NCI-H774 (cell line): ENCODE measurements around the gene STARD10.
"Not testable (repeated sequence)": the region's sequence is repeated elsewhere in the genome, so short reads cannot be mapped to it uniquely, and the experiment has no call there.

Experiments
- DNase-seq: peaks from one replicate; lab custom pipeline; 2025; lab: John Stamatoyannopoulos, UW

STARD10 gene, protein sequence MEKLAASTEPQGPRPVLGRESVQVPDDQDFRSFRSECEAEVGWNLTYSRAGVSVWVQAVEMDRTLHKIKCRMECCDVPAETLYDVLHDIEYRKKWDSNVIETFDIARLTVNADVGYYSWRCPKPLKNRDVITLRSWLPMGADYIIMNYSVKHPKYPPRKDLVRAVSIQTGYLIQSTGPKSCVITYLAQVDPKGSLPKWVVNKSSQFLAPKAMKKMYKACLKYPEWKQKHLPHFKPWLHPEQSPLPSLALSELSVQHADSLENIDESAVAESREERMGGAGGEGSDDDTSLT

DNA sequence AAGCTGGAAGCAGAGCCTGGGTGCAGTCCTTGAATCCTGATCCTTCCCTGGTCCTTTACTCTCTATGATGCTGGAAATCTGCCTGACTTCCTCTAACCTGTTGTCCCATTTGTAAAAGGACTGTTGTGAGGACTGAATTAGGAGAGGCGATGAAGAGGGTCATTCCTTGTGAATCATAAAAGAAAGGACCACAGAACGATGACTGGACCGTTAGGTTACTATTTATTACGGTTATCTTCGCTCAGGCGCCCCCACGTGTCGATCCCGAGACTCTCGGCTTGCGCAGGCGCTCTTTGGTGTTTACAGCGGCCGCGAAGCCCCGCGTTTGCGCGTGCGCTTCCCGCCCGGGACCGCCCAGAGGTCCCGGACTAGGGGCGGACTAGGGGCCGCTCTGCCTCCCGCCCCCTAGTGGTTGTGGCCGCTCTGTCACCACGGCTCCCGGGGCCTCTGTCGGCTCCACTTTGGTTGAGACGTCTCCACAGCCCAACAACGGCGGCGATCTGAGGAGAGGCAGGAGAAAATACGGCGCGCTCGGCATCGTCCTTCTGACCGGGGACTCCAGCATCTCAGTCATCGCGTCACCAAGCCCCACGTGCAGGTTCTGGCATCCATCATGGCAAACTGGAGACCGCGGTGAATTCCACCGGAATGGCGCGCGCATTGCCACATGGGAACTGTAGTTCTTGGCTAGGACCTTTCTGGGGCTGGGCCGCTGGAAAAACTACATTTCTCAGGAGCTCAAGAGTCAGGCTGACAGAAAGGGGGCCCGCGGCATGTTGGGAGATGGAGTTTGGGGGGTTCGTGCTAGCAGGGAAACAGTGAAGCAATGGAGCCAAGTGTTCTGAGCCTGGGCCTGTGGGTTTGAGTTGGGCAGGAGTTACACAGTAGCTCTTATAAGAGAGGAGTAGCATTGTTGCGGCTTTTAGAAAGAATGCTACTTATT is at the start of gene STARD10:
Gene STARD10 (minus strand): TSS at position 623 of the 943 bp plus-strand sequence. CDS start 12,866 bp downstream, outside the sequence.
- peak; percentile 94 for DNase-seq

DNA sequence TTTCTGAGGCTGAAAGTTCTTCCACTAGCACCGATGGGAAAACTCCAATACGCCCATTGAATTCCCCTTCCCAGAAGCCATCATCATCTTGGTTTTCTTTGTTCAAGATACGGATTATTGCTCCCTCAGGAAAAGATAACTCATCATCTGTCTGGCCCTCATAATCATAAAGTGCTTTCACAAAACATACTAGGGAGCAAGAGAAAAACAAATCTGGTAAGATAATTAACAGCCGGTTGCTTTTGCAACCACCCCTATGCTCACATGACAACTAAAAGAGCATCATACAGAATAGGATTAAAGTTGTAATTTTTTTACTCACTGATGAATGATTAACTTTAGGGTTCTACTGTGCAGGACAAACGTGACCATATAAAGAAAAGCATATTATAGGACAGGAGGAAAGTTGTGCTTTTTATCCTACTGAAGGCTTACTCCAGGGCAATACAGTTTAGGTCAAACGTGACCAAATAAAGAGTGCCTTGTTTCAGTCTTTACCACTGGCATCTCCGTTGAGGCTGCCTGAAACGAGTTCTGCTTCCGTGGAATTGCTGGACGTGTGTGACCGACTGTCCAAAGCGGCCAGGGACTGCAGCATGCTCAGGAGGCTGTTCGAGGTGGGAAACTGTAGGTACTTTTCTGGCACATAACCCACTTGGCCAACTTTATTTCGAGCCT is 48.9 kb upstream of the STARD10 start:
- DNase-seq, result no peak

DNA sequence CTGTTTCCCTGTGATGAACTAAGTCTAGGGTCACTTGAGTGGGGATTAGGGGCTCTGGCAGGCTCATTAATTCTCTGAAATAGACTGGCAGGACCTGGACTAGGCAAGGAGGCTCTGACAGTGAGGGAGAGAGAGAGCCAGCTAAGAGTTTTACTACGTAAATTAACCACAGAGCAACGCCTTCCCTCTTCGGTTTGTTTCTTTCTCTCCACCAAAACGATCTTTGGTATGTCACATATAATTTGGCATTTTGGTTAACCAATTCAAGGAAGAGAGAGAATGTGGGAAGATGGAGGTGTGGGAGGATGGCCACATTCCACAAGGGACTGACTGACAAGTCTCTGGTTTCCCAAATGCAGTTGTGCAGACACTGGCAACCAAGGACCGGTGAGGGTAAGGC is 48.3 kb upstream of the STARD10 start:
- DNase-seq, result no peak

DNA sequence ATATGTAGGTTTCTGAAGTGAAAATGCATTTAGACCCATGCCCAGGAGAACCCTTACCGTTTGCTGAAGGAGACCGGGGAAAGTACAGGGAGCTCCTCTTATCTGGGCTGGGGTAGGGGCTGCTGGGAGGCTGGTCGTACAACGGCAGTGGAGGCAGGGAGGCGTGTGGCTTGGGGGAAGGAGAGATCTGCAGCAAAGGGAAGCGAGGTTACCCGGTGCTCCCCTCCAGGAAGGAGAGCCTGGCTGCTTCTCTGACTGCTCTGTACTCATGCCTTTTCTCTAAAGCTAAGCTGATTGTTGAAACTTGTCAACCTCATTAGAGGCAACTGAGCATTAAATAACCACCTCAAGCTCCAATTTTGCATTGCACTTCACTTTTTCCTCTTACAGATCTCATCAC is 47.5 kb upstream of the STARD10 start:
- no peak for DNase-seq

DNA sequence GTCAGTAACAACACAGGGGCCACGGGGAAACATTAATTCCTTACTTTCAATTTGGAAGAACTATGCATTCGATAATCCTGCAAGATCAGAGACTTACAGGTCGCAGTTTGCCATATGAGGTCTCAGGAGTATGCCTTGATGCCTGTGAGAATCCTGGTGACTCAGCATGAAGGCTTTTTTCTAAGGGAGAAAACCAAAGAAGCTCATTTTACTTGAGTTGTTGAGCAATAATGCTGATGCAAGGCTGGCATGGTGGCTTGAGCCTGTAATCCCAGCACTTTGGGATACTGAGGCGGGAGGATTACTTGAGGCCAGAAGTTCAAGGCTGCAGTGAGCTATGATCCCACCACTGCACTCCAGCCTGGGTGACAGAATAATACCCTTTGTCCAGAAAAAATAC is 46.9 kb upstream of the STARD10 start:
- DNase-seq, result no peak

DNA sequence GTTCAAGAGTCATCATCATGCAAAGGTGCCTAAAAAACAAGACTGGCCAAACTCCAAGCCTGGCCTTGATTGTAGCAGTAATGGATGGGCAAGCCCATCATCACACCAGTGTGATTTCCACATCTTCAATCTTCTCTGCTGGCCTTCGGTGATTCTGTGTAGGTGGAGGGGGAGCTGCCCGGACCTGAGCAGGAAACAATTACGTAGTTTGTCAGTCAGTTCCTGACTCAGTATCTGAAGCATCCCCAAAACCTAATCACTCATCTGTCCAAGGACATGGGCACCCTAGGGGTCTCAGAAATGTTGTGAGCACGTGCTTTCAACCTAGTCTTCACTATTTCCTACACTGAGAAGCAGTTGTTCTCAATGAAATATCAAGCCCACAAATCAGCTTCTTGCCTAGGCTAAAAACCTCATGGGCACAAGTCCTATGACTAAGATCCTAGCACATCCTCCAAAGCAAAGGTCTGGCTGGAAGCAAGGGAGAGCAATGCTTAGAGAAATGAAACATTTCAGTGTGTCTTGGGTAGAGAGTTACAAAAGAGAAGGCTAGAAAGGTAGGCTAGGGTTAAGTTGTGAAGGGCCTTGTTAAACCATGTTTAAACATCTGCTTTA is 45.0 kb upstream of the STARD10 start:
- no peak for DNase-seq

DNA sequence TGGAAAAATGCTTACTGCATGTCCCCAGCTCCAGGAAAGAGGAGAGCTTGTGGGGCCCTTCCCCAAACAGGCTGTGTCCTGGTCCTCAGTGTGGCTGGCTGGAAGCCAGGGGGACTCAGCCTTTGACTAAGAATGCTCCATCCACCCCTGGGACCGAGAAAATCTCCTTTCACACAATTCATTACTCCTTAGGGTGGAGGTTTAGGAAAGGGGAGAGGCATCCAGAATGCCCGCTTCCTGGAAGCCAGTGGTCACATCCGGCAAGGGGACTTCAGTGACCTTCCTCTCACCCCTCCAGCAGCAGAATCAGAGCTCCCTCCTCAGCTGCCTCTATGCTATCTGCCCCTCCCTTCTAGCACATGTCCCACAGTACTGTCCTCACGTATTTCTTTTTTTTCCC is 42.3 kb upstream of the STARD10 start:
- no peak for DNase-seq

DNA sequence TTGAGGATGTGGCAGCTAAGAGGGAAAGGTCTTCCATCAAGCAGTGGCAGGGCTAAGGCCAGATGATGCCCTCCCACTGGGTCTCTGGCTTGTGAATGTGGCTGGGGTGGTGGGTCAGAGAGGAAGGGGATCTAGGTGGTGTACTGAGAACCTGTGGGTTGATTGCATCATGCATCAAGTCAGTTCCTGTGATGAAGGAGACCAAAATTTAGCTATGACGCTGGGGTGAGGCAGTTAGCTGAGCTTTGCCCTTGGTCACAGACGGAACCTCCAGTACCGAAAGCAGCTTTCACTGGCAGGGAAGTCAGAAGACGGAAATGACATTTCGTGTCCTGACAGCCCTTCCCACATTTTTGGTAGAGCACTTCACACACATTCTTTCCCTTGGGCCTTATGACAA is 41.1 kb upstream of the STARD10 start:
- DNase-seq, result no peak

DNA sequence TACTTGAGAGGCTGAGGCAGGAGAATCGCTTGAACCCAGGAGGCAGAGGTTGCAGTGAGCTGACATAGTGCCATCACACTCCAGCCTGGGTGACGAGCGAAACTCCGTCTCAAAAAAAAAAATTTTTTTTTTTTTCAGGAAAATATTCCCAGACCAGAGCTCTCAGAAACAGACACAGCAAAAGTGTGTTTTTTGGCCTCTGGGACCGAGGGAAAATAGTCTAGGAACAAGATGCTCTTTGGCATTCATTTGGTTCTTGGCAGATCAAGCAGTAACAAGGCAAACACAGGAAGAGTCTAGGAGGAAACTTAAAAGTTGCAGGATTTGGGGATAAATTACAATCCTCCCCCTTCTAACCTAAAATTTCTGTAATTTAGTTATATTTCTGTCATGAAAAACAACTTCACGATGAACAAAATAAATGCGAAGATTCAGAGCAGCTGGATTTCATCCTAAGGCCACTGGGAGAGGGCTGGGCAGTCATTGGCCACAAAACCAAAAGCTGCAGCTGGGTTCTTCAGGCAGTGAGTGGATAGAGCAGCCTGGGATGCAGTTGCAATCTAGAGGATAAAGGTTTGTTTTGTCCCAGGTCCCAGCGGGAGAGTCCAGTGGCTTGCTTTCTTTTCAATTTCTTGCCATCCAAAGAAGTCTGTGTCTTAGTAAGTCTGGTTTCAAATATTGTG is 40.1 kb upstream of the STARD10 start:
- DNase-seq, result no peak

DNA sequence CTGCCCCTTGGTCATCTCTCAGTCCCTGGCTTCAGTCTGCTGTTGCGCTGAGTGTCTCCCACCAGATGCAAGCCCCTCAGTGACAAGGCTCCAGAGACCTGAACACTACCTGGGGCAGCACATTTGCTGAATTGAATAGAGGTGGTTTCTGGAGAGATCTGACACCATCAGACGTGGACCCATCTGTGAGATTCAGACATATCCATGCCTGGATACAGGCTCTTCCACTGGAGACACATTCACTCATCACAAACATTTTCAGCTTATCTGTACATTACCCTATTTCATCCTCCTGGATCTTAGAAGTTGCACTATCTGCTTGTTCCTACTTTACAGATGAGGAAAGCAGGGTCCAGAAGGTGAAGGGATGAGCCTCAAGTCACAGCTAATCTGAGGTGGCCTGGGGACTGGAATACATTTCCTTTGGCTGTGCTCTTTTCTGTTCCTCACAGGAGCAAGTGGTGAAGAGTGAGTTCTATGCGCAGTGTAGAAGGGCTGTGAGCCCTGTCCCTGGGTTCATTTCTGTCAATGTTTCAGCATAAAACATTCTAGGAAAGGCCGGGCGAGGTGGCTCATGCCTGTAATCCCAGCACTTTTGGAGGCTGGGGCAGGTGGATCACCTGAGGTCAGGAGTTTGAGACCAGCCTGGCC is 39.4 kb upstream of the STARD10 start:
- no peak for DNase-seq

DNA sequence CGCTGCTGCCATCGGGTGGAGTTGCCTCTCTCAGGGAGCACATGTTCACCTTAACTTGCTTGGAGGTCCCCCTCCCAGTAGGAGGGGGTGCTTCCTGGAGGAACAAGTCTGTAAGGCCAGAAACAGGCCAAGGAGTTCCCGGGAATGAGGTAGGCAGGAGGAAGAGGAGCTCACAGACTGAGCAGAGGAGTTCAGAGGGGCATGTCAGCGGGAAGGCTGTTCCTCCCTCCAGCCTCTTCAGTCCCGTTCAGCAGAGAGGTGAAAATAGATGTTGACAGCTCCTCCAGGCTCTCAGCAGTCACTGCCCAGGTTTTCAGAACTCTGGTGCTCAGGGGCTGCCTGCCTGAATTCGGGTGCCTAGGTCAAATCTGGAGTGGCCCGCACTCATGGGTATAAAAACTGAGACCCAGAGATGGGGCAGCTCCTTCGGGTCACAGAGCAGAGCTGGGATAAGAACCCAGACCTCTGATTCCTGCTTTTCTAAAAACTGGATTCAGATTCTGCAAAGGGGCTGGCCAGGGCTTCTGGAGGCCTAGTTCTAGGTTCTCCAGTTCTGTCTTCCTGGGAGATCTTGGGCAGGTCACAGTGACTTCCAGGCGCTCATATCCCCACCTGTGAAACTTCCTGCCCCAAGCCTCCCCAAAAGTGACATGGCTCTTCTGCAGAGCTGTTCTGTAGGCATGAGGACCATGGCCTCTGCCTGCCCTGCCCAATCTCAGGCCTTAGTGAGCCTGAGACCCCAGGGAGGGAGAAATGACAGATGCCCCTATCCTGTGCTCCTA is 38.6 kb upstream of the STARD10 start:
- no peak for DNase-seq

DNA sequence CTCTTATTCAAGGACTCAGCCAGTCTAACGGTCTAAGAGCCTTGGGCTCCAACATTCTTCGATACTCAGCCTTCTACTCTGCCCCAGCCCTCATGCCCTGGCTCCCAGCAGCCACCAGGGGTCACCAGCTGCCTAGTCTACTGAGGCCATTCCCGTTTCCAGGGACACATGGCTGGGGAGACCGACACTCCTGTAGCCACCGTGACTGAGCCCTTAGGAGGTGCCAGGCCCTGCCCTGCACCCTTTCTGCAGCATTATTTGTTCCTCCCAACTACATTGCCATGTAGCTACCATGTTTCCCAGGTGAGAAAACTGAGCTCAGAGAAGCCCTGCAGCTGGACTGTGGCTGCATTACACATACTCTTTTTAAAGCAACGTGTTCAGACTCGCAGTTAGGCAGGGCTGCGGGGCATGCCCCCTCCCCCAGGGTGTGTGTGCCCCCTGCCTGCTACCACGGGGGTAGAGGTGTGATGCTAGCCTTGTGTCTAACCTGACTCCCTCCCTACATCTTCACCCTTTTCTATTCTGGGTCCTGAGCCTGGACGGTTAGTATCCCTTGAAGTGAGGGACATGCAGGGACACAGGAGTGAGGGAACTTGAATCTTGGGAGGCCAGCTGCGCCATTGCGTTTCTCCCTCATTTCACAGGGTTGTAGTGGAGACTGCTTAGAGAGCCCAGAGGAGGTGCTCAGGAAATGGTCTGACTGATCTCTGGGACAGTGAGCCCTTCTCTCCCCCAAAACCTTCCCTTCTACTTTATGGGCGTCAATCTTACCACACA is 37.9 kb upstream of the STARD10 start:
- DNase-seq, result peak; percentile 80

DNA sequence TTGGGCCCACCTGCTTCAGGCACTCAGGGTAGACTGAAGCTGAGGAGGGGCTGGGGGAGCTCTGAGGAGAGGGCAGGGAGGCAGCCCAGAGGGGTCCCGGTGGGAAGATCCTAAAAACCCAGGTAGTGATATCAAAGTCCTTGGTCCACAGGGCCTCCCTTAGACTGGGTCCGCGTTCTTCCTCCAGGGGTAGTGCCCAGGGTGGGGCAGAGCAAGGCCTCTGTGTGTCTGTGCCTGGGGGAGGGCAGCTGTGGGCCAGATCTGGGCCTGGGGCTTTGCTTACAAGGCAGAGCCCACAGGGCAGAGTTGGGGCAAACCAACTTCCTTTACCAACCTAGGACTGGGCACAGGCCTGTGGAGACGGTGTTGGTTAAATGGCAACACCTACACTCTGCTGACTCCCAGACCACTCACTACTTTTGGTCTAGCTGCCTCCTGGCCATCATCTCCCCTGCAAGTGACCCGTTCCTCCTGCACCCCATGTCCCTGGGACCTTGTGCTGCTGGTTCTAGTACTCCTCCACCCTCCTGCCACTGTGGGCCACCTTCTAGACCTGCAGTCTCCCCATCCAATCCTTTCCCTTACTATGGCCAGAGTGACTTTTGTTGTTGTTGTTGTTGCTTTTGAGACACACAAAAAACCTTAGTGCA is 36.2 kb upstream of the STARD10 start:
- no peak for DNase-seq

DNA sequence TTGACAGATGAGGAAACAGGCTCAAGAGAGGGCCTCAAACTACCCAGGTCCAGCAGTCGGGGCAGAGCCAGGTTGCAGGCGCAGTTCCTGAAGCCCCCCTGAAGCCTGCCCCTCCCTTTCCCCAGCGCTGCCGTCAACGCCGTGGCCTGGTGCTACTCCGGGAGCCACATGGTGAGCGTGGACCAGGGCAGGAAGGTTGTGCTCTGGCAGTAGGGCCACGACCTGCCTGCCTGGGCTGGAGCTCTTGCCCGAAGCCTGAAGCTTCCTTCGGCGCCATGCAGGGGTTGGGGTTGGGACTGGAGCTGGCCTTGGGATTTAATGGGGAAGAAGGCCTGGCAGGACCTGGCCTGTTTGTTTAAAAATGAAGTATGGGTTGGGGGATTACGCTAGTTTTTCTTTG is 35.3 kb upstream of the STARD10 start:
- DNase-seq, result no peak

DNA sequence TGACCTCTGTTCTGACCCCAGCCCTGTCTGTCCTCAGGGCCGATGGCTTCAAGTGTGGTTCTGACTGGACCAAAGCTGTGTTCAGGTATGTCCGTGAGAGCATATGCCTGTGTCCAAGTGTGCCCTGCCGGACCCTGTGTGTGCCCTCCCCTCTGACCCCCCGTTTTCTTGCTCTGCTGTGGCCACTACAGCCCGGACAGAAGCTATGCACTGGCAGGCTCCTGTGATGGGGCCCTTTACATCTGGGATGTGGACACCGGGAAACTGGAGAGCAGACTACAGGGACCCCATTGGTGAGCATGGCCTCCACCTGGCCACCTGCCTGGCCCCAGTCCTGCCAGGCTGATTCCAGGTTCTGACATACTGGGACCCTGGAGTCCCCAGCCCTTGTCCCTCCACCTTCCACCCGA is 34.9 kb upstream of the STARD10 start:
- DNase-seq, result no peak

DNA sequence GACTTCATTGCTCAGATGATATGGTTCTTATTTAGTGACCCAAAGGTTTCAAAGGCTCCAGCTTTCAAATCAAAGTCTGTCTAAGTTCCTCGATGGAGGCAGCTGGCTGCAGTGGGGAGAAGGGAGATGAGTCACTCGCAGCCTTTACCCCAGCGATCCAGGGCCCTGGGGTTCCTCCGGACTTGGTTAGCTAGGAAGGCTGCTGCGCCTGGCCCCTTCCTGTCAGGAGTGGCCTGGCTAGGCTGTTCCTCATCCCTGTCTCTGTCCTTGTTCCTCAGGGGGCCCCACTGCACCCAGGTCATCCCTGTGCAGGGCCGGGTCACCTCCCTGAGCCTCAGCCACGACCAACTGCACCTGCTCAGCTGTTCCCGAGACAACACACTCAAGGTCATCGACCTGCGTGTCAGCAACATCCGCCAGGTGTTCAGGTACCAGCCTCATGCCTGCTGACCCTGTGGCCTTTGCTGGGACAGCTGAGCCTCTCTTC is 34.3 kb upstream of the STARD10 start:
- no peak for DNase-seq

DNA sequence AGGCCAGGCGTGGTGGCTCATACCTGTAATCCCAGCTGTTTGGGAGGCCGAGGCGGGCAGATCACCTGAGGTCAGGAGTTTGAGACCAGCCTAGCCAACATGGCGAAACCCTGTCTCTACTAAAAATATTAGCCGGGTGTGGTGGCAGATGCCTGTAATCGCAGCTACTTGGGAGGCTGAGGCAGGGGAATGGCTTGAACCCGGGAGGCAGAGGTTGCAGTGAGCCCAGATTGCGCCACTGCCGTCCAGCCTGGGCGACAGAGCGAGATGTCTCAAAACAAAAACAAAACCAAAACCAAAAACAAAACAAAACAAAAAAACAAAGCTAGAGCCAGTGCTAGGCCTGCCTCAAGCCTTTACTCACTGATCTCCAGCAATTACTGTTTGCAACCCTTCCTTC is 33.8 kb upstream of the STARD10 start:
- not testable (repeated sequence) for DNase-seq

DNA sequence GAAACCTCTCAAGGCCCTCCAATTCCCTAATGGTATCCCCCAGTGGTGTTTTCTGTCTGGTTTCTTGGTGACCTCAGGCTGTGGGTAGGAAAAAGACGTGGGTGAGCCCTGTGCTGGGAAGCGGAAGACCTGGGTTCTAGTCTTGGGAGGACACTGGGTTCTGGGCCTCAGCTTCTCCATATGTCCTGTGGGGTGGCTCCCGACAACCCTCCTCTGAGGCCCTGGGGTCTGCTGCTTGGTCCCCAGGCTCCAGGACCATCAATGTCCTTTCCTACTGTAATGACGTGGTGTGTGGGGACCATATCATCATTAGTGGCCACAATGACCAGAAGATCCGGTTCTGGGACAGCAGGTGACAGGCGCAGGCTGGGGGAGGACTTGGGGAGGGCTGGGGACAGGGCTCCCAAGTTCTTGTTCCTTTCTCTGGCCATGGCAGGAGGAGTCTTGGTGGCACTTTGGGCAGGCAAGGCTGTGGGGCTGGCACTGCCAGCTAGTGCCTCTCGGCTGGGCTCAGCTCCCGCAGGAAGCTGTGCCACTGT is 33.2 kb upstream of the STARD10 start:
- DNase-seq, result no peak
